Posterior cingulate gyrus (tissue), 11 donors: ENCODE results near the gene GIPR.
A peak's percentile ranks its signal among the peaks of the same experiment; 100 is the strongest.
"Not testable (repeated sequence)": the region's sequence is repeated elsewhere in the genome, so short reads cannot be mapped to it uniquely, and the experiment has no call there.

Experiments used
- DNase-seq, 10 donors: peaks; one replicate each; pipeline versions ENCODE4 v3.0.0 to v3.0.0-alpha.2; 2020 to 2021; ENCODE audit warnings: mixed read lengths in 3 of 10
- intact Hi-C: fragments of 100-400 bp; cut with DNase I; formaldehyde crosslinking; loops from one replicate; pipeline ENCODE4 v1.15.1; 2023

The GIPR gene

GRCh38 chr19:45685045-45685444 is 17.0 kb downstream of the GIPR start:
- not testable (repeated sequence) for DNase-seq
- intact Hi-C loops: loop anchor here (10.0 kb wide), 1 partner anchor 80 kb away; the partner anchor contains the start of gene GPR4

- intact Hi-C loops: loop anchor here (10.0 kb wide), 1 partner anchor 83 kb away; the partner anchor contains the start of gene GPR4
- DNase-seq: no peak
These were observed 19.6 kb downstream of the GIPR start for GRCh38 chr19:45687599-45687998.

- intact Hi-C loops: loop anchor here (1.0 to 5.0 kb wide), 2 partner anchors 26 to 169 kb away; no protein-coding TSS in a partner anchor
These were observed 23.6 kb downstream of the GIPR start, which contains the start of gene SNRPD2 for GRCh38 chr19:45691516-45692186. TSS of gene SNRPD2 (minus strand) at chr19:45691953. CDS start at chr19:45691888, 65 bp downstream.

GRCh38 chr19:45692187-45693105 is 24.4 kb downstream of the GIPR start, which contains the start of gene QPCTL:
TSS of gene QPCTL (plus strand) at chr19:45692666. CDS start at chr19:45692704, 38 bp downstream.
- intact Hi-C loops: loop anchor here (1.0 to 5.0 kb wide), 2 partner anchors 25 to 170 kb away; no protein-coding TSS in a partner anchor

More at GRCh38 chr19:45691516-45692186, 23.6 kb downstream of the GIPR start, which contains the start of gene SNRPD2:
- DNase-seq: peak; percentile 90 to 99 (median 96)

GRCh38 chr19:45693106-45693788 is 25.2 kb downstream of the GIPR start:
- DNase-seq: peak; percentile 57 to 95 (median 80)
- intact Hi-C loops: loop anchor here (5.0 kb wide), 1 partner anchor 171 kb away; no protein-coding TSS in a partner anchor

More at GRCh38 chr19:45692187-45693105, 24.4 kb downstream of the GIPR start, which contains the start of gene QPCTL:
- DNase-seq: peak; percentile 91 to 100 (median 98)

- intact Hi-C loops: no loop called here
These were observed 33.7 kb downstream of the GIPR start for GRCh38 chr19:45701676-45702075.

GRCh38 chr19:45705115-45705514 is 37.1 kb downstream of the GIPR start:
- DNase-seq: no peak
- intact Hi-C loops: no loop called here

More at GRCh38 chr19:45701676-45702075, 33.7 kb downstream of the GIPR start:
- DNase-seq: no peak

GRCh38 chr19:45705710-45706415 is 37.8 kb downstream of the GIPR start:
- intact Hi-C loops: no loop called here
- DNase-seq: no peak

- no peak for DNase-seq
- intact Hi-C loops: no loop called here
These were observed 42.5 kb downstream of the GIPR start for GRCh38 chr19:45710356-45711130.

- peak in 1 of 10 donors; percentile 81 for DNase-seq
- intact Hi-C loops: no loop called here
These were observed 44.1 kb downstream of the GIPR start for GRCh38 chr19:45711851-45712698.

- no peak for DNase-seq
- intact Hi-C loops: no loop called here
These were observed 44.7 kb downstream of the GIPR start for GRCh38 chr19:45712699-45713067.

GRCh38 chr19:45713141-45713540 is 45.1 kb downstream of the GIPR start:
- peak in 1 of 10 donors; percentile 78 for DNase-seq
- intact Hi-C loops: no loop called here

GRCh38 chr19:45715139-45715538 is 47.1 kb downstream of the GIPR start:
- no peak for DNase-seq
- intact Hi-C loops: no loop called here

- intact Hi-C loops: loop anchor here (1.0 kb wide), 1 partner anchor 24 kb away; the partner anchor contains the start of gene QPCTL
- no peak for DNase-seq
These were observed 48.5 kb downstream of the GIPR start for GRCh38 chr19:45716359-45717130.

GRCh38 chr19:45717131-45717982 is 49.3 kb downstream of the GIPR start:
- intact Hi-C loops: loop anchor here (1.0 kb wide), 1 partner anchor 25 kb away; the partner anchor contains the start of gene QPCTL
- DNase-seq: peak; percentile 98 to 100 (median 99)
